ENCODE results near the gene VSTM4. TPM values are rescaled to one million over a fixed set of nuclear protein-coding genes. Genes with fewer than 3 reads are reported as not detected.

The VSTM4 gene
- total RNA-seq, 2 donors from 2014 or later: 6.9 to 36.0 TPM

- no peak overlapping the region for H3K27ac ChIP-seq
- 88% methylated on average over 34 of the region's 37 CpGs for WGBS
- intact Hi-C loops (cut with DNase I): no loop called here
- H3K36me3 ChIP-seq: no peaks in the 10 kb centered on the region
- no peaks in the 10 kb centered on the region for H3K4me1 ChIP-seq (replicated peaks)
- H3K4me3 ChIP-seq: no peak overlapping the region
- H3K27me3 ChIP-seq (replicated peaks; ENCODE audit: insufficient read depth): no peaks in the 10 kb centered on the region
- DNase-seq (ENCODE audit: low spot score): no peak
- H3K9me3 ChIP-seq: no peaks in the 10 kb centered on the region
- TF ChIP-seq POLR2A (IDR thresholded peaks at IDR 0.05) (no peak), POLR2AphosphoS5 (IDR thresholded peaks at IDR 0.05) (no peak)
- TF ChIP-seq, protein P1, sequence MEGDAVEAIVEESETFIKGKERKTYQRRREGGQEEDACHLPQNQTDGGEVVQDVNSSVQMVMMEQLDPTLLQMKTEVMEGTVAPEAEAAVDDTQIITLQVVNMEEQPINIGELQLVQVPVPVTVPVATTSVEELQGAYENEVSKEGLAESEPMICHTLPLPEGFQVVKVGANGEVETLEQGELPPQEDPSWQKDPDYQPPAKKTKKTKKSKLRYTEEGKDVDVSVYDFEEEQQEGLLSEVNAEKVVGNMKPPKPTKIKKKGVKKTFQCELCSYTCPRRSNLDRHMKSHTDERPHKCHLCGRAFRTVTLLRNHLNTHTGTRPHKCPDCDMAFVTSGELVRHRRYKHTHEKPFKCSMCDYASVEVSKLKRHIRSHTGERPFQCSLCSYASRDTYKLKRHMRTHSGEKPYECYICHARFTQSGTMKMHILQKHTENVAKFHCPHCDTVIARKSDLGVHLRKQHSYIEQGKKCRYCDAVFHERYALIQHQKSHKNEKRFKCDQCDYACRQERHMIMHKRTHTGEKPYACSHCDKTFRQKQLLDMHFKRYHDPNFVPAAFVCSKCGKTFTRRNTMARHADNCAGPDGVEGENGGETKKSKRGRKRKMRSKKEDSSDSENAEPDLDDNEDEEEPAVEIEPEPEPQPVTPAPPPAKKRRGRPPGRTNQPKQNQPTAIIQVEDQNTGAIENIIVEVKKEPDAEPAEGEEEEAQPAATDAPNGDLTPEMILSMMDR (IDR thresholded peaks at IDR 0.05): no peak
Measured at GRCh38 chr10:49131507-49132361, 16.4 kb upstream of the VSTM4 start.

DNA sequence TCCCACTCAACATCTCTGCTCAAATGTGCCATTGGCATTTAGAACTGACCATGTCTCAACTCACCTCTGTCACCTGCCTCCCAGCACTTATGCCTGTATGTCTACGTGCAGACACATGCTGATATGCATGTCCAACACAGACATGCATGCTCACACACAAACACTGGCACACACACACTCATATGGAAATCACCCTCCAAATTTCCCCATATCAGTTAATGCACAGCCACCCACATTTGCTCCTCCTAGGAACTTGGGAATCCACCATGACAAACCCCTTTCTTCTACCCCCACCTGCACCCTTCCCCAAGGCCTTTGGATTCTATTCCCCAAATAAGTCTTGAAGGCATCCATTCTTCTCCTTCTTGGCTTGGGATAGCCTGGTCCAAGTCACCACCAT is 14.1 kb upstream of the VSTM4 start:
- H3K4me1 ChIP-seq (replicated peaks): no peaks in the 10 kb centered on the region
- H3K27ac ChIP-seq: no peak overlapping the region
- 96% methylated on average over 1 of the region's 1 CpG for WGBS
- H3K4me3 ChIP-seq: no peak overlapping the region
- intact Hi-C loops (cut with DNase I): no loop called here
- DNase-seq (ENCODE audit: low spot score): no peak
- TF ChIP-seq, protein P1 (IDR thresholded peaks at IDR 0.05): no peak
- TF ChIP-seq POLR2AphosphoS5 (IDR thresholded peaks at IDR 0.05) (no peak), POLR2A (IDR thresholded peaks at IDR 0.05) (no peak)
- no peaks in the 10 kb centered on the region for H3K9me3 ChIP-seq
- no peaks in the 10 kb centered on the region for H3K36me3 ChIP-seq
- H3K27me3 ChIP-seq (replicated peaks; ENCODE audit: insufficient read depth): no peaks in the 10 kb centered on the region

DNA sequence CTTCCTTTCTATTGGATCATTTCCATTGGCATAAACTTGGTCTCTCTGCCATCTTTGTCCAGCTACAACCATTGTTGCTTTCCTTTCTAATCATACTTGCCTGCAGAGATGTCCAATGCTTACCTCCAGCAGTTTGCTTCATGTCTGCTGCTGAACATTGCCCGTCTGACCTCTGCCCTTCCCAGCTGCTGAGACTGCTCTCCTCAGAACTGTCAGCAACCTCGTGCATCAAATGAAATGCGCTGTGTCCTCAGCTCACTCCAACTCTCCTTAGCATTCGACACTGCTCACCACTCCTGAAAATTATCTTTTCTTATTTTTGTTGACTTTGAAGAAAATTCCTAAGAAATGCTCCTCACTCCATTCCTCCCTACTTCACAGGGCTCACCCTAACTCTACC is 13.5 kb upstream of the VSTM4 start:
- no peak for DNase-seq (ENCODE audit: low spot score)
- no peaks in the 10 kb centered on the region for H3K36me3 ChIP-seq
- 83% methylated on average over 4 of the region's 4 CpGs for WGBS
- H3K4me3 ChIP-seq: no peak overlapping the region
- no peak for TF ChIP-seq POLR2A (IDR thresholded peaks at IDR 0.05)
- TF ChIP-seq POLR2AphosphoS5 (IDR thresholded peaks at IDR 0.05): no peak
- TF ChIP-seq, protein P1 (IDR thresholded peaks at IDR 0.05): no peak
- no peaks in the 10 kb centered on the region for H3K27me3 ChIP-seq (replicated peaks; ENCODE audit: insufficient read depth)
- intact Hi-C loops (cut with DNase I): no loop called here
- H3K4me1 ChIP-seq (replicated peaks): no peaks in the 10 kb centered on the region
- no peaks in the 10 kb centered on the region for H3K9me3 ChIP-seq
- no peak overlapping the region for H3K27ac ChIP-seq

DNA sequence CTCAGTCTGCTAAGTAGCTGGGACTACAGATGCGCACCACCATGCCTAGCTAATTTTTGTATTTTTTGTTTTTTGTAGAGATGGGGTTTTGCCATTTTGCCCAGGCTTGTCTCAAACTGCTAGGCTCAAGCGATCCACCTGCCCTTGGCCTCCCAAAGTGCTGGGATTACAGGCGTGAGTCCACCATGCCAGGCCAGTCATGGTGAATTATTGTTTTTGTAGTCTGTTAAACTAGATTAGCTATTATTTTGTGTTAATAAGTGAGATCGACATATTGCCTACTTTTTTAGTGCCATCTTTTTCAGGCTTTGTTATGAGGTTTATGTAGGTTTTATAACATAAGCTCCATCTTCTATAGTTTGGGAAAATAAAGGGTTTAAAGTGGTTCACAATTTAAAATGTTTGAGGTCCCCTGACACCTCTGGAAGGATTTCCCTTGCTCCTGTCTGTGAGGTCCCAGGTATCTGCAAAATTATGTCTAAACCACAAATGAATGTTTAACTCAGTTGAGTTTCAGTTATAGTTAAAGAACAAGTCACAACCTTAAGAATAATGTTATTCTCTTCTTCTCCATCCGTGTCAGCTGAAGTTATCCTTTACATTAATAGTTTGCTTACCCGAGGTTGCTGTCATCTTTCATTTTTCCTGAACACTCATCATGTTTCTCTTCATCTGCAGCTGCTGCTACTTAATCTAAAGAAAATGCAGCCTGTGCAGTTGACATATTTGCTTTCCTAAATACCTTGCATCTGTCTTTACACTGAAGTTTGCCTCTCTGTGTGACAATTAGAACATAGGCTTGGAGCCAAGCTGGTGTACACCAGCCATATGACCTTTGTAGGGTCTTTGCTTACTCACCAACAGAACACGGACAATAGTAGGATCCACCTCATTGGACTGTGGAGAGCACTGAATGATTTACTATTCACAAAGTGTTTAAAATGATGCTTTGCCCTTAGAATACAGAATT is 8.9 kb upstream of the VSTM4 start:
- H3K27me3 ChIP-seq (replicated peaks; ENCODE audit: insufficient read depth): no peaks in the 10 kb centered on the region
- intact Hi-C loops (cut with DNase I): no loop called here
- H3K4me1 ChIP-seq (replicated peaks): no peaks in the 10 kb centered on the region
- no peaks in the 10 kb centered on the region for H3K36me3 ChIP-seq
- H3K4me3 ChIP-seq: no peak overlapping the region
- 87% methylated on average over 7 of the region's 7 CpGs for WGBS
- no peak overlapping the region for H3K27ac ChIP-seq
- no peaks in the 10 kb centered on the region for H3K9me3 ChIP-seq
- TF ChIP-seq POLR2AphosphoS5 (IDR thresholded peaks at IDR 0.05): no peak
- no peak for TF ChIP-seq POLR2A (IDR thresholded peaks at IDR 0.05)
- TF ChIP-seq, protein P1 (IDR thresholded peaks at IDR 0.05): no peak
- no peak for DNase-seq (ENCODE audit: low spot score)
